Measurements from ENCODE around the gene TBC1D26. TPM values are rescaled to one million over a fixed set of nuclear protein-coding genes. Genes with fewer than 3 reads are reported as not detected.
"Not testable (repeated sequence)": the region's sequence is repeated elsewhere in the genome, so short reads cannot be mapped to it uniquely, and the experiment has no call there.

TBC1D26 gene
- total and polyA plus RNA-seq, 2 experiments from 2014 or later = 0.84 to 2.8 TPM

DNA sequence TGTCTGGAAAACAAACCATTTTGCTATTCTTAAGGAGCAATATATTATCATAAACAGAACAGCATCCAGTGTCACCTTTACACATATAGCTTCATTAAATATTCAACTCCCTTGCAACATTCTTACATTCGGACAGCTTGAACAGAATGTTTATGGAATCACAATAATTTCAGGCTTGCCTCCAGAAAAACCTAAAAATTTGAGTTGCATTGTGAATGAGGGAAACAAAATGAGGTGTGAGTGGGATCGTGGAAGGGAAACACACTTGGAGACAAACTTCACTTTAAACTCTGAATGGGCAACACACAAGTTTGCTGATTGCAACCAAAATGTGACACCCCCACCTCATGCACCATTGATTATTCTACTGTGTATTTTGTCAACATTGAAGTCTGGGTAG lies 51.4 kb downstream of the TBC1D26 start:
- Histone ChIP-seq H3F3A (replicated peaks; ENCODE audit: low read depth) (no peaks in the 10 kb centered on the region), H3K4me1 (ENCODE audit: insufficient read depth) (no peaks in the 10 kb centered on the region), H2AFZ (no peak overlapping the region), H3K4me3 (no peak overlapping the region), H4K20me1 (replicated peaks; ENCODE audit: insufficient read depth) (no peaks in the 10 kb centered on the region), H3K36me3 (ENCODE audit: insufficient read depth) (no peaks in the 10 kb centered on the region), H3K27me3 (ENCODE audit: insufficient read depth) (peaks cover 7% of the 10 kb centered on the region; the same call in 1 of the 2 replicates), H3K79me2 (replicated peaks; ENCODE audit: insufficient read depth) (no peaks in the 10 kb centered on the region), H3K27ac (ENCODE audit: low read depth) (no peak overlapping the region), H3K9me2 (ENCODE audit: insufficient read depth) (no peaks in the 10 kb centered on the region), H3K4me2 (no peak overlapping the region)
- H3K9me3 Mint-ChIP-seq = peaks cover 18% of the 10 kb centered on the region
- H3K27me3 Mint-ChIP-seq (ENCODE audit: insufficient read depth, low read depth, poor library complexity) = peaks cover 10% of the 10 kb centered on the region
- peaks cover 12% of the 10 kb centered on the region for H3K36me3 Mint-ChIP-seq (ENCODE audit: low read depth)
- H3K4me1 Mint-ChIP-seq = no peaks in the 10 kb centered on the region
- H3K4me3 Mint-ChIP-seq = no peak overlapping the region
- TF ChIP-seq, protein P1, sequence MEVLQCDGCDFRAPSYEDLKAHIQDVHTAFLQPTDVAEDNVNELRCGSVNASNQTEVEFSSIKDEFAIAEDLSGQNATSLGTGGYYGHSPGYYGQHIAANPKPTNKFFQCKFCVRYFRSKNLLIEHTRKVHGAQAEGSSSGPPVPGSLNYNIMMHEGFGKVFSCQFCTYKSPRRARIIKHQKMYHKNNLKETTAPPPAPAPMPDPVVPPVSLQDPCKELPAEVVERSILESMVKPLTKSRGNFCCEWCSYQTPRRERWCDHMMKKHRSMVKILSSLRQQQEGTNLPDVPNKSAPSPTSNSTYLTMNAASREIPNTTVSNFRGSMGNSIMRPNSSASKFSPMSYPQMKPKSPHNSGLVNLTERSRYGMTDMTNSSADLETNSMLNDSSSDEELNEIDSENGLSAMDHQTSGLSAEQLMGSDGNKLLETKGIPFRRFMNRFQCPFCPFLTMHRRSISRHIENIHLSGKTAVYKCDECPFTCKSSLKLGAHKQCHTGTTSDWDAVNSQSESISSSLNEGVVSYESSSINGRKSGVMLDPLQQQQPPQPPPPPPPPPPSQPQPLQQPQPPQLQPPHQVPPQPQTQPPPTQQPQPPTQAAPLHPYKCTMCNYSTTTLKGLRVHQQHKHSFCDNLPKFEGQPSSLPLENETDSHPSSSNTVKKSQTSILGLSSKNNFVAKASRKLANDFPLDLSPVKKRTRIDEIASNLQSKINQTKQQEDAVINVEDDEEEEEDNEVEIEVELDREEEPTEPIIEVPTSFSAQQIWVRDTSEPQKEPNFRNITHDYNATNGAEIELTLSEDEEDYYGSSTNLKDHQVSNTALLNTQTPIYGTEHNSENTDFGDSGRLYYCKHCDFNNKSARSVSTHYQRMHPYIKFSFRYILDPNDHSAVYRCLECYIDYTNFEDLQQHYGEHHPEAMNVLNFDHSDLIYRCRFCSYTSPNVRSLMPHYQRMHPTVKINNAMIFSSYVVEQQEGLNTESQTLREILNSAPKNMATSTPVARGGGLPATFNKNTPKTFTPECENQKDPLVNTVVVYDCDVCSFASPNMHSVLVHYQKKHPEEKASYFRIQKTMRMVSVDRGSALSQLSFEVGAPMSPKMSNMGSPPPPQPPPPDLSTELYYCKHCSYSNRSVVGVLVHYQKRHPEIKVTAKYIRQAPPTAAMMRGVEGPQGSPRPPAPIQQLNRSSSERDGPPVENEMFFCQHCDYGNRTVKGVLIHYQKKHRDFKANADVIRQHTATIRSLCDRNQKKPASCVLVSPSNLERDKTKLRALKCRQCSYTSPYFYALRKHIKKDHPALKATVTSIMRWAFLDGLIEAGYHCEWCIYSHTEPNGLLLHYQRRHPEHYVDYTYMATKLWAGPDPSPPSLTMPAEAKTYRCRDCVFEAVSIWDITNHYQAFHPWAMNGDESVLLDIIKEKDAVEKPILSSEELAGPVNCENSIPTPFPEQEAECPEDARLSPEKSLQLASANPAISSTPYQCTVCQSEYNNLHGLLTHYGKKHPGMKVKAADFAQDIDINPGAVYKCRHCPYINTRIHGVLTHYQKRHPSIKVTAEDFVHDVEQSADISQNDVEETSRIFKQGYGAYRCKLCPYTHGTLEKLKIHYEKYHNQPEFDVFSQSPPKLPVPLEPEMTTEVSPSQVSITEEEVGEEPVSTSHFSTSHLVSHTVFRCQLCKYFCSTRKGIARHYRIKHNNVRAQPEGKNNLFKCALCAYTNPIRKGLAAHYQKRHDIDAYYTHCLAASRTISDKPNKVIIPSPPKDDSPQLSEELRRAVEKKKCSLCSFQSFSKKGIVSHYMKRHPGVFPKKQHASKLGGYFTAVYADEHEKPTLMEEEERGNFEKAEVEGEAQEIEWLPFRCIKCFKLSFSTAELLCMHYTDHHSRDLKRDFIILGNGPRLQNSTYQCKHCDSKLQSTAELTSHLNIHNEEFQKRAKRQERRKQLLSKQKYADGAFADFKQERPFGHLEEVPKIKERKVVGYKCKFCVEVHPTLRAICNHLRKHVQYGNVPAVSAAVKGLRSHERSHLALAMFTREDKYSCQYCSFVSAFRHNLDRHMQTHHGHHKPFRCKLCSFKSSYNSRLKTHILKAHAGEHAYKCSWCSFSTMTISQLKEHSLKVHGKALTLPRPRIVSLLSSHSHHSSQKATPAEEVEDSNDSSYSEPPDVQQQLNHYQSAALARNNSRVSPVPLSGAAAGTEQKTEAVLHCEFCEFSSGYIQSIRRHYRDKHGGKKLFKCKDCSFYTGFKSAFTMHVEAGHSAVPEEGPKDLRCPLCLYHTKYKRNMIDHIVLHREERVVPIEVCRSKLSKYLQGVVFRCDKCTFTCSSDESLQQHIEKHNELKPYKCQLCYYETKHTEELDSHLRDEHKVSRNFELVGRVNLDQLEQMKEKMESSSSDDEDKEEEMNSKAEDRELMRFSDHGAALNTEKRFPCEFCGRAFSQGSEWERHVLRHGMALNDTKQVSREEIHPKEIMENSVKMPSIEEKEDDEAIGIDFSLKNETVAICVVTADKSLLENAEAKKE (CRISPR knock-in tag; IDR thresholded peaks at IDR 0.05) = no peak
- TF ChIP-seq EZH2phosphoT487 (IDR thresholded peaks at IDR 0.05; ENCODE audit: unreplicated experiment) (no peak), ZNF331 (CRISPR knock-in tag; IDR thresholded peaks at IDR 0.05; ENCODE audit: low read depth) (no peak), EZH2 (IDR thresholded peaks at IDR 0.05; ENCODE audit: low read depth, unreplicated experiment) (no peak), JUNB (IDR thresholded peaks at IDR 0.05; ENCODE audit: unreplicated experiment) (no peak), ZNF114 (CRISPR knock-in tag; IDR thresholded peaks at IDR 0.05) (no peak), CREB1 (CRISPR knock-in tag; IDR thresholded peaks at IDR 0.05; ENCODE audit: low read depth) (no peak), STAT1 (IDR thresholded peaks at IDR 0.05; ENCODE audit: unreplicated experiment) (no peak), NANOG (IDR thresholded peaks at IDR 0.05; ENCODE audit: borderline replicate concordance) (no peak), POLR2AphosphoS5 (IDR thresholded peaks at IDR 0.05; ENCODE audit: low read depth) (no peak)
- TF ChIP-seq, protein P2, sequence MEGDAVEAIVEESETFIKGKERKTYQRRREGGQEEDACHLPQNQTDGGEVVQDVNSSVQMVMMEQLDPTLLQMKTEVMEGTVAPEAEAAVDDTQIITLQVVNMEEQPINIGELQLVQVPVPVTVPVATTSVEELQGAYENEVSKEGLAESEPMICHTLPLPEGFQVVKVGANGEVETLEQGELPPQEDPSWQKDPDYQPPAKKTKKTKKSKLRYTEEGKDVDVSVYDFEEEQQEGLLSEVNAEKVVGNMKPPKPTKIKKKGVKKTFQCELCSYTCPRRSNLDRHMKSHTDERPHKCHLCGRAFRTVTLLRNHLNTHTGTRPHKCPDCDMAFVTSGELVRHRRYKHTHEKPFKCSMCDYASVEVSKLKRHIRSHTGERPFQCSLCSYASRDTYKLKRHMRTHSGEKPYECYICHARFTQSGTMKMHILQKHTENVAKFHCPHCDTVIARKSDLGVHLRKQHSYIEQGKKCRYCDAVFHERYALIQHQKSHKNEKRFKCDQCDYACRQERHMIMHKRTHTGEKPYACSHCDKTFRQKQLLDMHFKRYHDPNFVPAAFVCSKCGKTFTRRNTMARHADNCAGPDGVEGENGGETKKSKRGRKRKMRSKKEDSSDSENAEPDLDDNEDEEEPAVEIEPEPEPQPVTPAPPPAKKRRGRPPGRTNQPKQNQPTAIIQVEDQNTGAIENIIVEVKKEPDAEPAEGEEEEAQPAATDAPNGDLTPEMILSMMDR (conservative IDR thresholded peaks at IDR 0.05; ENCODE audit: low read depth in 2 of 2) = no peak
- TF ChIP-seq, protein P3, sequence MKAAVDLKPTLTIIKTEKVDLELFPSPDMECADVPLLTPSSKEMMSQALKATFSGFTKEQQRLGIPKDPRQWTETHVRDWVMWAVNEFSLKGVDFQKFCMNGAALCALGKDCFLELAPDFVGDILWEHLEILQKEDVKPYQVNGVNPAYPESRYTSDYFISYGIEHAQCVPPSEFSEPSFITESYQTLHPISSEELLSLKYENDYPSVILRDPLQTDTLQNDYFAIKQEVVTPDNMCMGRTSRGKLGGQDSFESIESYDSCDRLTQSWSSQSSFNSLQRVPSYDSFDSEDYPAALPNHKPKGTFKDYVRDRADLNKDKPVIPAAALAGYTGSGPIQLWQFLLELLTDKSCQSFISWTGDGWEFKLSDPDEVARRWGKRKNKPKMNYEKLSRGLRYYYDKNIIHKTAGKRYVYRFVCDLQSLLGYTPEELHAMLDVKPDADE (IDR thresholded peaks at IDR 0.05) = no peak
- no peak overlapping the region for H3K27ac Mint-ChIP-seq
- no peak for DNase-seq (ENCODE audit: low spot score)
- no peak for ATAC-seq

- not testable (repeated sequence) for H3K4me1 Mint-ChIP-seq; H3K4me3 Mint-ChIP-seq; H3K4me3 ChIP-seq; H3F3A ChIP-seq (replicated peaks; ENCODE audit: low read depth); H3K79me2 ChIP-seq (replicated peaks; ENCODE audit: insufficient read depth); H3K27me3 ChIP-seq (ENCODE audit: insufficient read depth); H3K36me3 Mint-ChIP-seq (ENCODE audit: low read depth); H3K4me2 ChIP-seq; H3K27ac ChIP-seq (ENCODE audit: low read depth); H3K27me3 Mint-ChIP-seq (ENCODE audit: insufficient read depth, low read depth, poor library complexity); H3K9me2 ChIP-seq (ENCODE audit: insufficient read depth); ATAC-seq; H3K36me3 ChIP-seq (ENCODE audit: insufficient read depth); H2AFZ ChIP-seq; H3K9me3 Mint-ChIP-seq; H4K20me1 ChIP-seq (replicated peaks; ENCODE audit: insufficient read depth); H3K27ac Mint-ChIP-seq; H3K4me1 ChIP-seq (ENCODE audit: insufficient read depth); DNase-seq (ENCODE audit: low spot score)
Measured at GRCh38 chr17:15784351-15784750, 52.3 kb downstream of the TBC1D26 start.
